ENCODE results near the gene TRIM52.

DNA sequence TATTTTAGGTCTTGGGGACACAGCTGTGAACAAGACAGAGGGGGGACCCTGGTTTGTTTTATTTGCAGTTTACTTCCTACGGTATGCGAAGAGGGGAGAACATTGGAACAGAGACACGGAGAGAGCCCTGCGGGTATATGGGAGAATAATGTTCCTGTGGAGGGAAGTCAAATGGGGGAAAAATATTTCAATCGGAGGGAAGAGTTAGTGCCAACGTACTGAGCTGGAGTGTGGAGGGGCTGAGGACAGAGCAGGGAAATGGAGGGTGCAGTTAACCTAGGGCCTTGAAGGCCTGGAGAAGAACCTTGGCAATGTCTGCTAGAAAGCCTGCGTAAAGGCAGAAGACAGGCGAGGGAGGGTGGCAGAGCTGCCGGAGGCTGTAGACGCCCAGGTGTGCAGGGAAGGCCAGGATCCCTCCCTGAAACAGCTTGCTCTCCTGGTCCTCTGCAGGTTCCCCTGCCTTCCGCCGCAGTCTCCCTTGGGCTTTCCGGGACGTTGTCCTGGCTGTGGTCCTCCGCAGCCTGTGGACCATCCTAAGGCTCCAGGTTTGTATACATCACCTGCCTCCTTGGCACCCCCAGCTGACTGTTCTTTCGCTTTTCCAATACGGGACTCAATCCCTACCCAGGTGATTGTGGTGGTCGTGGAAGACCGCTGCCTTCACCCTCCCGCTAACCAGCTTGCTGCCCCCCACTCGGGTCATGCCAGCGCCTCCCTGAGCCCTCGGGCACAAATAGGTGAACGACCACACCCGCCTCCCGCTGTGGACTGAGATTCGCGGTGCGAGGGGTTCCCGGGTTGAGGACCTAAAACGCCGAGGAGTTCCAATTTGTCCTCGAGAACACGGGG is 15.3 kb downstream of the TRIM52 start:
- TF ChIP-seq, protein P1, sequence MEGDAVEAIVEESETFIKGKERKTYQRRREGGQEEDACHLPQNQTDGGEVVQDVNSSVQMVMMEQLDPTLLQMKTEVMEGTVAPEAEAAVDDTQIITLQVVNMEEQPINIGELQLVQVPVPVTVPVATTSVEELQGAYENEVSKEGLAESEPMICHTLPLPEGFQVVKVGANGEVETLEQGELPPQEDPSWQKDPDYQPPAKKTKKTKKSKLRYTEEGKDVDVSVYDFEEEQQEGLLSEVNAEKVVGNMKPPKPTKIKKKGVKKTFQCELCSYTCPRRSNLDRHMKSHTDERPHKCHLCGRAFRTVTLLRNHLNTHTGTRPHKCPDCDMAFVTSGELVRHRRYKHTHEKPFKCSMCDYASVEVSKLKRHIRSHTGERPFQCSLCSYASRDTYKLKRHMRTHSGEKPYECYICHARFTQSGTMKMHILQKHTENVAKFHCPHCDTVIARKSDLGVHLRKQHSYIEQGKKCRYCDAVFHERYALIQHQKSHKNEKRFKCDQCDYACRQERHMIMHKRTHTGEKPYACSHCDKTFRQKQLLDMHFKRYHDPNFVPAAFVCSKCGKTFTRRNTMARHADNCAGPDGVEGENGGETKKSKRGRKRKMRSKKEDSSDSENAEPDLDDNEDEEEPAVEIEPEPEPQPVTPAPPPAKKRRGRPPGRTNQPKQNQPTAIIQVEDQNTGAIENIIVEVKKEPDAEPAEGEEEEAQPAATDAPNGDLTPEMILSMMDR (IDR thresholded peaks at IDR 0.05; ENCODE audit: insufficient read depth, low read length), result no peak
- TF ChIP-seq GABPA (IDR thresholded peaks at IDR 0.05; ENCODE audit: low read depth) (no peak), POLR2AphosphoS5 (IDR thresholded peaks at IDR 0.05; ENCODE audit: low read depth) (no peak), SPI1 (IDR thresholded peaks at IDR 0.05; ENCODE audit: borderline replicate concordance, low read depth) (no peak)
- TF ChIP-seq, protein P2, sequence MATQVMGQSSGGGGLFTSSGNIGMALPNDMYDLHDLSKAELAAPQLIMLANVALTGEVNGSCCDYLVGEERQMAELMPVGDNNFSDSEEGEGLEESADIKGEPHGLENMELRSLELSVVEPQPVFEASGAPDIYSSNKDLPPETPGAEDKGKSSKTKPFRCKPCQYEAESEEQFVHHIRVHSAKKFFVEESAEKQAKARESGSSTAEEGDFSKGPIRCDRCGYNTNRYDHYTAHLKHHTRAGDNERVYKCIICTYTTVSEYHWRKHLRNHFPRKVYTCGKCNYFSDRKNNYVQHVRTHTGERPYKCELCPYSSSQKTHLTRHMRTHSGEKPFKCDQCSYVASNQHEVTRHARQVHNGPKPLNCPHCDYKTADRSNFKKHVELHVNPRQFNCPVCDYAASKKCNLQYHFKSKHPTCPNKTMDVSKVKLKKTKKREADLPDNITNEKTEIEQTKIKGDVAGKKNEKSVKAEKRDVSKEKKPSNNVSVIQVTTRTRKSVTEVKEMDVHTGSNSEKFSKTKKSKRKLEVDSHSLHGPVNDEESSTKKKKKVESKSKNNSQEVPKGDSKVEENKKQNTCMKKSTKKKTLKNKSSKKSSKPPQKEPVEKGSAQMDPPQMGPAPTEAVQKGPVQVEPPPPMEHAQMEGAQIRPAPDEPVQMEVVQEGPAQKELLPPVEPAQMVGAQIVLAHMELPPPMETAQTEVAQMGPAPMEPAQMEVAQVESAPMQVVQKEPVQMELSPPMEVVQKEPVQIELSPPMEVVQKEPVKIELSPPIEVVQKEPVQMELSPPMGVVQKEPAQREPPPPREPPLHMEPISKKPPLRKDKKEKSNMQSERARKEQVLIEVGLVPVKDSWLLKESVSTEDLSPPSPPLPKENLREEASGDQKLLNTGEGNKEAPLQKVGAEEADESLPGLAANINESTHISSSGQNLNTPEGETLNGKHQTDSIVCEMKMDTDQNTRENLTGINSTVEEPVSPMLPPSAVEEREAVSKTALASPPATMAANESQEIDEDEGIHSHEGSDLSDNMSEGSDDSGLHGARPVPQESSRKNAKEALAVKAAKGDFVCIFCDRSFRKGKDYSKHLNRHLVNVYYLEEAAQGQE (IDR thresholded peaks at IDR 0.05; ENCODE audit: insufficient replicate concordance, low read depth), result no peak

All from HL-60 (cell line).